Measurements from ENCODE around the gene SLC12A9.

SLC12A9 gene

GRCh38 chr7:100866729-100867039 is 14.2 kb downstream of the SLC12A9 start:
- H3K4me3 ChIP-seq (ENCODE audit: insufficient read depth, low read length, poor library complexity, severe bottlenecking), result peak overlapping the region; percentile 55
- H3K36me3 ChIP-seq (ENCODE audit: low read length), result no peaks in the 10 kb centered on the region
- no peaks in the 10 kb centered on the region for H3K79me2 ChIP-seq (ENCODE audit: insufficient read depth, low read length)
- H3K9me2 ChIP-seq (replicated peaks; ENCODE audit: insufficient read depth, low read length), result no peaks in the 10 kb centered on the region
- H3K9ac ChIP-seq (ENCODE audit: low read length), result peak overlapping the region; percentile 72
- TF ChIP-seq EZH2phosphoT487 (conservative IDR thresholded peaks at IDR 0.05; ENCODE audit: low read length), result no peak
- TF ChIP-seq, protein P1, sequence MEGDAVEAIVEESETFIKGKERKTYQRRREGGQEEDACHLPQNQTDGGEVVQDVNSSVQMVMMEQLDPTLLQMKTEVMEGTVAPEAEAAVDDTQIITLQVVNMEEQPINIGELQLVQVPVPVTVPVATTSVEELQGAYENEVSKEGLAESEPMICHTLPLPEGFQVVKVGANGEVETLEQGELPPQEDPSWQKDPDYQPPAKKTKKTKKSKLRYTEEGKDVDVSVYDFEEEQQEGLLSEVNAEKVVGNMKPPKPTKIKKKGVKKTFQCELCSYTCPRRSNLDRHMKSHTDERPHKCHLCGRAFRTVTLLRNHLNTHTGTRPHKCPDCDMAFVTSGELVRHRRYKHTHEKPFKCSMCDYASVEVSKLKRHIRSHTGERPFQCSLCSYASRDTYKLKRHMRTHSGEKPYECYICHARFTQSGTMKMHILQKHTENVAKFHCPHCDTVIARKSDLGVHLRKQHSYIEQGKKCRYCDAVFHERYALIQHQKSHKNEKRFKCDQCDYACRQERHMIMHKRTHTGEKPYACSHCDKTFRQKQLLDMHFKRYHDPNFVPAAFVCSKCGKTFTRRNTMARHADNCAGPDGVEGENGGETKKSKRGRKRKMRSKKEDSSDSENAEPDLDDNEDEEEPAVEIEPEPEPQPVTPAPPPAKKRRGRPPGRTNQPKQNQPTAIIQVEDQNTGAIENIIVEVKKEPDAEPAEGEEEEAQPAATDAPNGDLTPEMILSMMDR (IDR thresholded peaks at IDR 0.05; ENCODE audit: insufficient read depth, low read length, poor library complexity, severe bottlenecking), result no peak
- no peaks in the 10 kb centered on the region for H4K20me1 ChIP-seq (ENCODE audit: low read depth, low read length)
- peak overlapping the region; percentile 57 for H2AFZ ChIP-seq (ENCODE audit: low read depth, low read length, severe bottlenecking)
- H3F3A ChIP-seq (ENCODE audit: insufficient read depth), result 0 out of 2 replicates have a peak, but pooled peaks cover 8% of the 10 kb centered on the region
- peak overlapping the region; percentile 56 for H3K4me2 ChIP-seq (ENCODE audit: low read depth, low read length, poor library complexity, severe bottlenecking)
- H3K27me3 ChIP-seq (ENCODE audit: low read length), result no peaks in the 10 kb centered on the region
- H3K9me3 ChIP-seq (ENCODE audit: insufficient read depth, low read length), result no peaks in the 10 kb centered on the region
- H3K27ac ChIP-seq (ENCODE audit: low read depth, low read length), result peak overlapping the region; percentile 49; the same call in 1 of the 2 replicates

- Histone ChIP-seq H3K9ac (ENCODE audit: low read length) (peak within 1 kb of the TSS; percentile 72), H3K27me3 (ENCODE audit: low read length) (no peaks in the 10 kb centered on the region), H2AFZ (ENCODE audit: low read depth, low read length, severe bottlenecking) (peak within 1 kb of the TSS; percentile 57), H3K4me2 (ENCODE audit: low read depth, low read length, poor library complexity, severe bottlenecking) (peak within 1 kb of the TSS; percentile 56), H3K27ac (ENCODE audit: low read depth, low read length) (peak within 1 kb of the TSS; percentile 49), H3K9me3 (ENCODE audit: insufficient read depth, low read length) (no peaks in the 10 kb centered on the region), H3K36me3 (ENCODE audit: low read length) (no peaks in the 10 kb centered on the region), H4K20me1 (ENCODE audit: low read depth, low read length) (no peaks in the 10 kb centered on the region), H3K9me2 (replicated peaks; ENCODE audit: insufficient read depth, low read length) (no peaks in the 10 kb centered on the region), H3K79me2 (ENCODE audit: insufficient read depth, low read length) (no peaks in the 10 kb centered on the region), H3K4me3 (ENCODE audit: insufficient read depth, low read length, poor library complexity, severe bottlenecking) (peak within 1 kb of the TSS; percentile 55), H3F3A (ENCODE audit: insufficient read depth) (0 out of 2 replicates have a peak, but pooled peaks cover 8% of the 10 kb centered on the region)
- no peak for TF ChIP-seq EZH2phosphoT487 (conservative IDR thresholded peaks at IDR 0.05; ENCODE audit: low read length)
- TF ChIP-seq, protein P1 (IDR thresholded peaks at IDR 0.05; ENCODE audit: insufficient read depth, low read length, poor library complexity, severe bottlenecking), result no peak
Measured at GRCh38 chr7:100867040-100867775, 14.7 kb downstream of the SLC12A9 start, which contains the start of gene TRIP6. Gene TRIP6, plus strand, starts transcription at chr7:100867387. Its CDS starts 111 bp downstream, at chr7:100867498.

- Histone ChIP-seq H3K27me3 (ENCODE audit: low read length) (no peaks in the 10 kb centered on the region), H3K79me2 (ENCODE audit: insufficient read depth, low read length) (no peaks in the 10 kb centered on the region), H3K36me3 (ENCODE audit: low read length) (no peaks in the 10 kb centered on the region), H2AFZ (ENCODE audit: low read depth, low read length, severe bottlenecking) (peak overlapping the region; percentile 57), H4K20me1 (ENCODE audit: low read depth, low read length) (no peaks in the 10 kb centered on the region), H3K9me3 (ENCODE audit: insufficient read depth, low read length) (no peaks in the 10 kb centered on the region), H3F3A (ENCODE audit: insufficient read depth) (0 out of 2 replicates have a peak, but pooled peaks cover 8% of the 10 kb centered on the region), H3K9me2 (replicated peaks; ENCODE audit: insufficient read depth, low read length) (no peaks in the 10 kb centered on the region), H3K4me2 (ENCODE audit: low read depth, low read length, poor library complexity, severe bottlenecking) (peak overlapping the region; percentile 56), H3K4me3 (ENCODE audit: insufficient read depth, low read length, poor library complexity, severe bottlenecking) (peak overlapping the region; percentile 55), H3K27ac (ENCODE audit: low read depth, low read length) (peak overlapping the region; percentile 49), H3K9ac (ENCODE audit: low read length) (peak overlapping the region; percentile 72)
- no peak for TF ChIP-seq EZH2phosphoT487 (conservative IDR thresholded peaks at IDR 0.05; ENCODE audit: low read length)
- TF ChIP-seq, protein P1 (IDR thresholded peaks at IDR 0.05; ENCODE audit: insufficient read depth, low read length, poor library complexity, severe bottlenecking), result no peak
Measured at GRCh38 chr7:100867776-100868485, 15.4 kb downstream of the SLC12A9 start.
